OCI-LY7 (cell line): ENCODE results near the gene CEP170B. TPM values are rescaled to one million over a fixed set of nuclear protein-coding genes. Genes with fewer than 3 reads are reported as not detected.

Experiments used
- BruUV-seq: library from RNA; stranded (reverse); fragments of 400-500 nt; replicated peaks from 2 replicates; lab custom pipeline; 2021; lab: Mats Ljungman, UMichigan
- CTCF ChIA-PET: fragments of 300-600 bp; sonication (Branson Sonifier 250); formaldehyde crosslinking; loops from one replicate; lab custom pipeline; 2022; ENCODE audit warnings: antibody characterized with exemption; ENCODE audit not compliant: unreplicated experiment; lab: Charles Lee
- POLR2A ChIA-PET: fragments of 300-600 bp; sonication (Branson Sonifier 250); formaldehyde crosslinking; loops from one replicate; lab custom pipeline; 2022; ENCODE audit warnings: antibody characterized with exemption; lab: Charles Lee
- DNase-seq: peaks from one replicate; pipeline ENCODE4 v3.0.0-alpha.2; 2015; ENCODE audit warnings: low spot score
- H2AFZ ChIP-seq: fragments of 200-600 bp; sonication (generic), shearing (Covaris generic); 2 replicates; pipeline ENCODE4 v1.6.1; 2014; ENCODE audit warnings: mild to moderate bottlenecking, antibody characterized with exemption, low read length, moderate library complexity
- H3K27ac ChIP-seq: fragments of 200-600 bp; sonication (generic); 2 replicates; pipeline ENCODE4 v1.5.1; 2014; ENCODE audit warnings: mixed run types, low read depth, mild to moderate bottlenecking, moderate library complexity, low read length, inconsistent platforms; ENCODE audit not compliant: poor library complexity, severe bottlenecking
- H3K36me3 ChIP-seq: fragments of 200-600 bp; sonication (generic); 2 replicates; pipeline ENCODE4 v1.6.1; 2014; ENCODE audit warnings: mild to moderate bottlenecking, antibody characterized with exemption, low read length, moderate library complexity, mixed read lengths; ENCODE audit not compliant: insufficient read depth
- H3K4me1 ChIP-seq: fragments of 200-600 bp; sonication (generic); 2 replicates; pipeline ENCODE4 v1.5.1; 2014; ENCODE audit warnings: mild to moderate bottlenecking, low read length; ENCODE audit not compliant: insufficient read depth, poor library complexity, severe bottlenecking
- H3K4me2 ChIP-seq: fragments of 200-600 bp; sonication (generic); 2 replicates; pipeline ENCODE4 v1.6.1; 2014; ENCODE audit warnings: mild to moderate bottlenecking, low read length
- H3K4me3 ChIP-seq: fragments of 200-600 bp; sonication (generic); 2 replicates; pipeline ENCODE4 v1.5.1; 2014; ENCODE audit warnings: mild to moderate bottlenecking, low read depth, low read length; ENCODE audit not compliant: poor library complexity, severe bottlenecking
- H3K79me2 ChIP-seq: fragments of 200-600 bp; sonication (generic); 2 replicates; pipeline ENCODE4 v1.6.1; 2016; ENCODE audit warnings: low read depth, mild to moderate bottlenecking, low read length, moderate library complexity, mixed read lengths; ENCODE audit not compliant: insufficient read depth
- H3K9me2 ChIP-seq: fragments of 200-600 bp; sonication (generic); 2 replicates; pipeline ENCODE4 v1.6.1; 2016; ENCODE audit warnings: mild to moderate bottlenecking, low read length, mixed read lengths; ENCODE audit not compliant: insufficient read depth
- H3K9me3 ChIP-seq: fragments of 200-600 bp; sonication (generic); 2 replicates; pipeline ENCODE4 v1.6.1; 2014; ENCODE audit warnings: mild to moderate bottlenecking, mixed run types, low read length, mixed read lengths
- H4K20me1 ChIP-seq: fragments of 200-600 bp; sonication (generic); 2 replicates; pipeline ENCODE4 v1.6.1; 2014; ENCODE audit warnings: mild to moderate bottlenecking, antibody characterized with exemption, low read length, moderate library complexity, mixed read lengths; ENCODE audit not compliant: insufficient read depth
- CTCF ChIP-seq: fragments of 200-600 bp; sonication (generic); conservative IDR thresholded peaks from 2 replicates; pipeline ENCODE4 v1.5.1; 2014; ENCODE audit warnings: mild to moderate bottlenecking, antibody characterized with exemption, low read length, moderate library complexity, mixed read lengths
- EZH2phosphoT487 ChIP-seq: fragments of 200-600 bp; sonication (generic); IDR thresholded peaks from 2 replicates; pipeline ENCODE4 v1.6.1; 2018; ENCODE audit warnings: low read depth, borderline replicate concordance, mild to moderate bottlenecking, mixed run types, antibody characterized with exemption, low read length, moderate library complexity, mixed read lengths
- intact Hi-C: fragments of 100-400 bp; cut with micrococcal nuclease; formaldehyde crosslinking; loops from one replicate; pipeline ENCODE4 v1.10.0; 2022; ENCODE audit not compliant: unreplicated experiment
- total RNA-seq, 2 experiments: library from RNA; depleted of rRNA in 1 of 2; stranded (reverse); fragments of >200 nt in 1 of 2; shearing (Covaris generic) in 1 of 2; gene quantifications; 2 replicates each; pipeline ENCODE4 v1.2.3, GENCODE V29; 2014 to 2022

Gene CEP170B
- total RNA-seq, 2 experiments from 2014 or later: 0.10 to 0.16 TPM

- intact Hi-C loops: no loop called here
- ChIA-PET CTCF (no interaction called here), POLR2A (no interaction called here)
- no peak overlapping the region for H3K4me3 ChIP-seq
- no peaks in the 10 kb centered on the region for H3K9me2 ChIP-seq
- no peaks in the 10 kb centered on the region for H3K9me3 ChIP-seq
- TF ChIP-seq EZH2phosphoT487: no peak
- no peak overlapping the region for H2AFZ ChIP-seq
- H3K4me1 ChIP-seq: peaks cover 4% of the 10 kb centered on the region
- no peaks in the 10 kb centered on the region for H3K36me3 ChIP-seq
- no peaks in the 10 kb centered on the region for H3K79me2 ChIP-seq
- BruUV-seq: no TSS peak
- no peak for DNase-seq
- H3K27ac ChIP-seq: no peak overlapping the region
- H3K4me2 ChIP-seq: no peak overlapping the region
- H4K20me1 ChIP-seq: no peaks in the 10 kb centered on the region
These were observed 1.2 kb upstream of the CEP170B start for GRCh38 chr14:104863923-104864266.

- Histone ChIP-seq H3K79me2 (no peaks in the 10 kb centered on the region), H4K20me1 (no peaks in the 10 kb centered on the region), H3K9me3 (no peaks in the 10 kb centered on the region), H2AFZ (peak overlapping the region; percentile 51; the same call in 1 of the 2 replicates), H3K9me2 (no peaks in the 10 kb centered on the region), H3K4me3 (peak overlapping the region; percentile 46), H3K36me3 (no peaks in the 10 kb centered on the region), H3K27ac (no peak overlapping the region), H3K4me1 (peaks cover 4% of the 10 kb centered on the region), H3K4me2 (peak overlapping the region; percentile 62)
- TF ChIP-seq EZH2phosphoT487 (no peak), CTCF (no peak)
- no peak for DNase-seq
- intact Hi-C loops: no loop called here
- ChIA-PET POLR2A (no interaction called here), CTCF (no interaction called here)
- no TSS peak for BruUV-seq
These were observed 594 bp upstream of the CEP170B start for GRCh38 chr14:104864267-104865080.

GRCh38 chr14:104865631-104866441, 768 bp downstream of the CEP170B start:
- no peak for DNase-seq
- POLR2A ChIA-PET: no interaction called here
- H3K4me3 ChIP-seq: no peak overlapping the region
- H3K27ac ChIP-seq: no peak overlapping the region
- no peak overlapping the region for H2AFZ ChIP-seq
- no peaks in the 10 kb centered on the region for H3K9me2 ChIP-seq
- H3K9me3 ChIP-seq: no peaks in the 10 kb centered on the region
- H3K4me1 ChIP-seq: peaks cover 4% of the 10 kb centered on the region
- no peaks in the 10 kb centered on the region for H3K36me3 ChIP-seq
- no peaks in the 10 kb centered on the region for H4K20me1 ChIP-seq
- intact Hi-C loops: no loop called here
- TF ChIP-seq EZH2phosphoT487 (no peak), CTCF (no peak)
- CTCF ChIA-PET: no interaction called here
- BruUV-seq: no TSS peak
- peak overlapping the region; percentile 14; the same call in 1 of the 2 replicates for H3K4me2 ChIP-seq
- no peaks in the 10 kb centered on the region for H3K79me2 ChIP-seq
